Keratinocyte (primary cell): ENCODE measurements around the gene MMP19. TPM values are rescaled to one million over a fixed set of nuclear protein-coding genes. Genes with fewer than 3 reads are reported as not detected.

ENCODE experiments used
- DNase-seq: peaks from one replicate; pipeline ENCODE4 v3.0.0-alpha.2; 2011; ENCODE audit warnings: low read depth, missing footprints, low spot score
- FAIRE-seq: peaks from 2 replicates; lab custom pipeline; 2011; peaks lifted over from hg19 to GRCh38; lab: Jason Lieb, UNC
- H2AFZ ChIP-seq: 2 replicates; pipeline ENCODE4 v1.6.0; 2012; ENCODE audit warnings: low read length, control low read depth, inconsistent platforms; ENCODE audit not compliant: control insufficient read depth
- H3K27ac ChIP-seq: 2 replicates; pipeline ENCODE4 v1.5.1; 2011; ENCODE audit warnings: low read length; ENCODE audit not compliant: control insufficient read depth, insufficient read depth
- H3K27me3 ChIP-seq: 3 replicates; pipeline ENCODE4 v1.6.0; 2011; ENCODE audit warnings: low read length; ENCODE audit not compliant: control insufficient read depth, insufficient read depth; ENCODE audit errors: extremely low read depth
- H3K36me3 ChIP-seq, 2 experiments: 2 replicates in 1 of 2; 3 replicates in 1 of 2; pipeline ENCODE4 v1.5.1; 2011; ENCODE audit warnings: low read length in 2 of 2, mild to moderate bottlenecking in 1 of 2; ENCODE audit not compliant: control insufficient read depth in 2 of 2, insufficient read depth in 2 of 2; ENCODE audit errors: extremely low read depth in 1 of 2
- H3K4me1 ChIP-seq: 3 replicates; pipeline ENCODE4 v1.5.1; 2011; ENCODE audit warnings: low read length; ENCODE audit not compliant: control insufficient read depth, insufficient read depth; ENCODE audit errors: extremely low read depth
- H3K4me2 ChIP-seq: 3 replicates; pipeline ENCODE4 v1.6.0; 2011; ENCODE audit warnings: low read depth, low read length; ENCODE audit not compliant: control insufficient read depth, insufficient read depth; ENCODE audit errors: extremely low read depth
- H3K4me3 ChIP-seq, 3 experiments: fragments of 200-600 bp in 1 of 3; sonication (generic) in 1 of 3; 2 replicates in 2 of 3; 3 replicates in 1 of 3; pipeline ENCODE4 v1.5.1; 2011 to 2016; ENCODE audit warnings: low read length in 3 of 3, mild to moderate bottlenecking in 3 of 3, control low read depth in 2 of 3, inconsistent platforms in 1 of 3, low read depth in 1 of 3, mixed read lengths in 1 of 3, mixed run types in 1 of 3, moderate library complexity in 1 of 3; ENCODE audit not compliant: control insufficient read depth in 2 of 3, insufficient read depth in 2 of 3; ENCODE audit errors: extremely low read depth in 1 of 3
- H3K79me2 ChIP-seq: 2 replicates; pipeline ENCODE4 v1.6.0; 2012; ENCODE audit warnings: low read length; ENCODE audit not compliant: control insufficient read depth, insufficient read depth
- H3K9ac ChIP-seq: 3 replicates; pipeline ENCODE4 v1.6.0; 2011; ENCODE audit warnings: low read length; ENCODE audit not compliant: control insufficient read depth, insufficient read depth; ENCODE audit errors: extremely low read depth
- H3K9me1 ChIP-seq: 3 replicates; pipeline ENCODE4 v1.6.0; 2011; ENCODE audit warnings: low read length; ENCODE audit not compliant: control insufficient read depth, insufficient read depth; ENCODE audit errors: extremely low read depth
- H3K9me3 ChIP-seq: 2 replicates; pipeline ENCODE4 v1.5.1; 2012; ENCODE audit warnings: low read depth, low read length; ENCODE audit not compliant: control insufficient read depth
- H4K20me1 ChIP-seq: 3 replicates; pipeline ENCODE4 v1.6.0; 2011; ENCODE audit warnings: low read length; ENCODE audit not compliant: control insufficient read depth, insufficient read depth; ENCODE audit errors: extremely low read depth
- CTCF ChIP-seq, 3 experiments: IDR thresholded peaks in 1 of 3; conservative IDR thresholded peaks in 1 of 3; optimal IDR thresholded peaks in 1 of 3; 2 replicates in 2 of 3; 3 replicates in 1 of 3; pipeline versions ENCODE3 to v1.5.1; 2011; ENCODE audit warnings: low read length in 3 of 3, mild to moderate bottlenecking in 3 of 3, moderate library complexity in 2 of 3, control low read depth in 1 of 3, inconsistent platforms in 1 of 3; ENCODE audit not compliant: insufficient read depth in 2 of 3; ENCODE audit errors: extremely low read depth in 1 of 3
- EZH2 ChIP-seq: IDR thresholded peaks from one replicate; pipeline ENCODE4 v1.6.1; 2012; ENCODE audit warnings: inconsistent platforms, mild to moderate bottlenecking, low read length, moderate library complexity
- dilution Hi-C: fragments of 300-500 bp; cut with MboI; formaldehyde crosslinking; loops from one replicate; pipeline ENCODE4 v1.7.0; 2020; ENCODE audit warnings: low sequenced_read_pairs; ENCODE audit not compliant: extremely low pct_ligation_motif_present
- polyA plus RNA-seq, 5 experiments: library from polyadenylated mRNA; depleted of rRNA in 3 of 5; stranded (reverse) in 3 of 5; stranded (forward) in 1 of 5; unstranded in 1 of 5; fragments of >200 nt; gene quantifications; 1 replicate in 1 of 5; 2 replicates in 3 of 5; 3 replicates in 1 of 5; pipeline versions ENCODE4 v1.2.1 to v1.2.3, GENCODE V29; 2011 to 2012; ENCODE audit warnings: missing spikeins in 2 of 5, low read depth in 1 of 5, low replicate concordance in 1 of 5

Gene MMP19
- polyA plus RNA-seq, 1 donor (not counting 4 experiments of a cell fraction or from before 2014, with no cell fraction given): 2.7 TPM

- no peak for DNase-seq
- no peak overlapping the region for H2AFZ ChIP-seq
- H3K27me3 ChIP-seq: no peaks in the 10 kb centered on the region
- TF ChIP-seq CTCF (optimal IDR thresholded peaks at IDR 0.05 in 1 of 3, IDR thresholded peaks at IDR 0.05 in 1 of 3, conservative IDR thresholded peaks at IDR 0.05 in 1 of 3; ENCODE audit: extremely low read depth in 1 of 3, insufficient read depth in 2 of 3, low read length in 3 of 3) (no peak), EZH2 (no peak)
- no peak for FAIRE-seq
- H3K9ac ChIP-seq: no peak overlapping the region
- dilution Hi-C loops: no loop called here
- H3K4me3 ChIP-seq: no peak overlapping the region
- H3K4me2 ChIP-seq: no peak overlapping the region
- peaks cover 22 to 24% of the 10 kb centered on the region in 2 experiments for H3K36me3 ChIP-seq
- no peaks in the 10 kb centered on the region for H3K9me3 ChIP-seq
- no peaks in the 10 kb centered on the region for H3K9me1 ChIP-seq
- H3K27ac ChIP-seq: no peak overlapping the region
- no peaks in the 10 kb centered on the region for H4K20me1 ChIP-seq
- H3K4me1 ChIP-seq: no peaks in the 10 kb centered on the region
- H3K79me2 ChIP-seq: peaks cover under 1% of the 10 kb centered on the region
Measured at GRCh38 chr12:55789171-55789570, 53.6 kb downstream of the MMP19 start.

GRCh38 chr12:55788546-55788945 is 54.2 kb downstream of the MMP19 start:
- no peak overlapping the region for H3K27ac ChIP-seq
- no peaks in the 10 kb centered on the region for H3K9me3 ChIP-seq
- H4K20me1 ChIP-seq: no peaks in the 10 kb centered on the region
- no peak overlapping the region for H2AFZ ChIP-seq
- H3K4me3 ChIP-seq: no peak overlapping the region
- H3K79me2 ChIP-seq: peaks cover 2% of the 10 kb centered on the region
- no peak for FAIRE-seq
- H3K27me3 ChIP-seq: no peaks in the 10 kb centered on the region
- no peaks in the 10 kb centered on the region for H3K9me1 ChIP-seq
- dilution Hi-C loops: no loop called here
- H3K36me3 ChIP-seq: peaks cover 22 to 24% of the 10 kb centered on the region in 2 experiments
- no peaks in the 10 kb centered on the region for H3K4me1 ChIP-seq
- TF ChIP-seq EZH2 (no peak), CTCF (optimal IDR thresholded peaks at IDR 0.05 in 1 of 3, IDR thresholded peaks at IDR 0.05 in 1 of 3, conservative IDR thresholded peaks at IDR 0.05 in 1 of 3; ENCODE audit: extremely low read depth in 1 of 3, insufficient read depth in 2 of 3, low read length in 3 of 3) (no peak)
- no peak overlapping the region for H3K4me2 ChIP-seq
- H3K9ac ChIP-seq: no peak overlapping the region
- DNase-seq: no peak

Other genes starting within 250 kb of the MMP19 start
- not detected in 3 replicates for gene OR10P1, start 206.0 kb downstream of the MMP19 start, polyA plus RNA-seq
- 0.04 to 0.19 TPM (median 0.07 TPM) in 3 replicates for gene ITGA7, start 135.0 kb downstream of the MMP19 start, polyA plus RNA-seq
- 53.1 to 68.2 TPM (median 62.5 TPM) in 3 replicates for gene BLOC1S1, start 126.9 kb downstream of the MMP19 start, polyA plus RNA-seq
- gene RDH5, start 122.5 kb downstream of the MMP19 start, polyA plus RNA-seq: 0.67 to 1.2 TPM (median 0.77 TPM) in 3 replicates
- 517 to 917 TPM (median 749 TPM) in 3 replicates for gene CD63, start 113.9 kb downstream of the MMP19 start, polyA plus RNA-seq
- 2.5 to 6.2 TPM (median 2.7 TPM) in 3 replicates for gene GDF11, start 99.8 kb downstream of the MMP19 start, polyA plus RNA-seq
- gene SARNP, start 25.2 kb downstream of the MMP19 start, polyA plus RNA-seq: 117 to 168 TPM (median 119 TPM) in 3 replicates
- 108 to 129 TPM (median 114 TPM) in 3 replicates for gene ORMDL2, start 24.9 kb downstream of the MMP19 start, polyA plus RNA-seq
- 6.1 to 8.5 TPM (median 7.7 TPM) in 3 replicates for gene DNAJC14, start 13.3 kb downstream of the MMP19 start, polyA plus RNA-seq
- gene PYM1, start 85.0 kb upstream of the MMP19 start, polyA plus RNA-seq: 43.6 to 63.4 TPM (median 61.6 TPM) in 3 replicates
- gene DGKA, start 88.2 kb upstream of the MMP19 start, polyA plus RNA-seq: 161 to 263 TPM (median 174 TPM) in 3 replicates
- gene PMEL, start 123.1 kb upstream of the MMP19 start, polyA plus RNA-seq: 1.3 to 2.1 TPM (median 1.4 TPM) in 3 replicates
- gene CDK2, start 123.9 kb upstream of the MMP19 start, polyA plus RNA-seq: 34.3 to 49.3 TPM (median 47.3 TPM) in 3 replicates
- 132 to 162 TPM (median 138 TPM) in 3 replicates for gene RAB5B, start 131.1 kb upstream of the MMP19 start, polyA plus RNA-seq
- gene SUOX, start 154.3 kb upstream of the MMP19 start, polyA plus RNA-seq: 9.0 to 10.8 TPM (median 9.4 TPM) in 3 replicates
- 0.97 to 1.8 TPM (median 1.1 TPM) in 3 replicates for gene IKZF4, start 178.1 kb upstream of the MMP19 start, polyA plus RNA-seq
- gene RPS26, start 199.0 kb upstream of the MMP19 start, polyA plus RNA-seq: 663 to 1,841 TPM (median 663 TPM) in 3 replicates
- gene ERBB3, start 237.2 kb upstream of the MMP19 start, polyA plus RNA-seq: 13.6 to 19.8 TPM (median 16.4 TPM) in 3 replicates